Mucosa of rectum (tissue), 2 donors: ENCODE data around the gene RELCH.

Experiments
- H3K27ac ChIP-seq, 2 donors: one replicate each; pipeline ENCODE4 v1.7.0; 2013; ENCODE audit warnings: inconsistent platforms in 2 of 2, low read depth in 2 of 2, low read length in 2 of 2
- H3K27me3 ChIP-seq, 2 donors: one replicate each; pipeline ENCODE4 v1.7.0; 2013; ENCODE audit warnings: low read length in 2 of 2; ENCODE audit not compliant: control insufficient read depth in 2 of 2, insufficient read depth in 2 of 2
- H3K36me3 ChIP-seq, 2 donors: one replicate each; pipeline ENCODE4 v1.7.0; 2013; ENCODE audit warnings: low read length in 2 of 2; ENCODE audit not compliant: control insufficient read depth in 2 of 2, insufficient read depth in 2 of 2
- H3K4me1 ChIP-seq, 2 donors: one replicate each; pipeline ENCODE4 v1.7.0; 2013; ENCODE audit warnings: low read length in 2 of 2, mild to moderate bottlenecking in 1 of 2; ENCODE audit not compliant: control insufficient read depth in 2 of 2, insufficient read depth in 2 of 2
- H3K4me3 ChIP-seq, 2 donors: one replicate each; pipeline ENCODE4 v1.7.0; 2013; ENCODE audit warnings: low read length in 2 of 2
- H3K9ac ChIP-seq, 2 donors: one replicate each; pipeline ENCODE4 v1.7.0; 2013; ENCODE audit warnings: low read length in 2 of 2, low read depth in 1 of 2, mild to moderate bottlenecking in 1 of 2
- H3K9me3 ChIP-seq, 2 donors: one replicate each; pipeline ENCODE4 v1.7.0; 2013; ENCODE audit warnings: low read length in 2 of 2; ENCODE audit not compliant: control insufficient read depth in 2 of 2
- donor health status: healthy.
- donor health status: Normal muscosa, but diverticular disease.

Gene RELCH

DNA sequence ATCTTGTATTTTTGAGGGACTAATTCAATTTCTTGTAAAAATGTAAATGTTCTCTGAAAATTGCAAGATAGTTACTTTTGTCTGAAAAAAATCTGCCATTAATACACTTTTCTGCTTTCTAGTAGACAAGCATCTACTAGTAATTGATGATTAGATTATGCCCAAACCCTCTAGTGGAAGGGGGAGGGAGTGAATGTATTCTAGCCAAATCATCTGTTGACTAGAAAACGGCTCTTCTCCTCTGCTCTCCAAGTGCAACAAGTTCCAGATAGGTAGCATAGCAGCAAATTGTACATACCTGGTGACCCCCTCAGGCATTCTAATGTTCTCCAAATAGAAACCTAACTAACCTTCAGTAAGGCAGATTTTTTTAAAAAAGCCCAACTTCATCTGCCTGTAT, 58.6 kb downstream of the RELCH start:
- Histone ChIP-seq H3K27me3 (no peaks in the 10 kb centered on the region), H3K9ac (no peak overlapping the region), H3K4me3 (no peak overlapping the region), H3K4me1 (no peaks in the 10 kb centered on the region), H3K27ac (no peak overlapping the region), H3K9me3 (no peaks in the 10 kb centered on the region), H3K36me3 (peaks cover 19 to 22% of the 10 kb centered on the region in 2 donors)

GRCh38 chr18:62248313-62248712, 61.3 kb downstream of the RELCH start:
- H3K4me3 ChIP-seq: no peak overlapping the region
- H3K27ac ChIP-seq: no peak overlapping the region
- no peak overlapping the region for H3K9ac ChIP-seq
- H3K4me1 ChIP-seq: no peaks in the 10 kb centered on the region
- peaks cover 17 to 19% of the 10 kb centered on the region in 2 donors for H3K36me3 ChIP-seq
- H3K9me3 ChIP-seq: no peaks in the 10 kb centered on the region
- H3K27me3 ChIP-seq: no peaks in the 10 kb centered on the region

DNA sequence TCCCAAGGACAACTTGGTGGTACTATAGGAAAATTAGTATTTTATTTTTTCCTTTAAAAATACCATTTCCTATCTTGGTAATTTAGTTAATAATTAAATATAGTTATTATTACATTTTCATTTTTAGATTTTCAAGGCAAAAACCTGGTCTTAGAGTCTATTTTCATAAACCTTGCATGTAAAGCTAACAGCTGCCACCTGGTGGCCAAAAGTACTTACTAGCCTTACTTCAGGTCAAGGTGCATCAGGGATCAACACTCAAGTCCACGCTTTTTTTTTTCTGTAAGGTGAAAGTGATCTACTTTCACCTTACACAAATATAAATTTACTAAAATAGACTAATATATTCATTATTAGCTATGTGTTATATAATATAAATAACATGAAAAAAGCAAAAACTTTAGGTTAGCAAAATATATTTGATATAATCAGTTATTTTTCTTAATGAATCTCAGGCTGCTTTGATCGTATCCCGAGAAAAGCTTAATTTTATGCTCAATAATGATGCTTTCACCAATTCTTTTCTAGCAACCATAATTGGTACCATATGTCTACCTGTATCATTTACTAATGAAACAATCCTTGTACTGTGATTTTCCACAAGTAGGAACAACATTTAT, 62.5 kb downstream of the RELCH start:
- Histone ChIP-seq H3K27me3 (no peaks in the 10 kb centered on the region), H3K4me3 (no peak overlapping the region), H3K27ac (no peak overlapping the region), H3K9ac (no peak overlapping the region), H3K36me3 (peaks cover 16 to 19% of the 10 kb centered on the region in 2 donors), H3K9me3 (no peaks in the 10 kb centered on the region), H3K4me1 (no peaks in the 10 kb centered on the region)

DNA sequence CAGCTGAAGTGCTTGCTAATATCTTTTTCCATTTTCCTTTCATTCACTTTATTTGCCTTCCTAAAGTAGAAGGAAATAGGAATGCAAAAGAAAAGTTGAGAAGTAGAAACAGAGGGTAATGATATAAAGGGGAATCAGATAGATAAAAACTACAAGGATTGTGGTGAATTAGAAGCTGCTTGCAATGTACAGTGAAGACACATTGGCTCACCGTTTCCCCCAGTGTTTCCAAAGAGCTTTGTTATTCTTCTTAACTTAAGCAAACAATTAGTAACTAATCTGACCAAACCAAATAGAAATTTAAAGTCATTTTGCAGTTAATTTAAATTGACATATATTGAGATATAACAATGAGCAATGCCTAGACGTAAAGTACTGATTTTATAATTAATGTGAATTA, 63.4 kb downstream of the RELCH start:
- H3K4me3 ChIP-seq: no peak overlapping the region
- no peak overlapping the region for H3K9ac ChIP-seq
- no peaks in the 10 kb centered on the region for H3K4me1 ChIP-seq
- H3K27ac ChIP-seq: no peak overlapping the region
- no peaks in the 10 kb centered on the region for H3K27me3 ChIP-seq
- no peaks in the 10 kb centered on the region for H3K9me3 ChIP-seq
- H3K36me3 ChIP-seq: peaks cover 16 to 24% of the 10 kb centered on the region in 2 donors

GRCh38 chr18:62258093-62258492, 71.0 kb downstream of the RELCH start:
- H3K36me3 ChIP-seq: peaks cover 46 to 53% of the 10 kb centered on the region in 2 donors
- no peak overlapping the region for H3K9ac ChIP-seq

DNA sequence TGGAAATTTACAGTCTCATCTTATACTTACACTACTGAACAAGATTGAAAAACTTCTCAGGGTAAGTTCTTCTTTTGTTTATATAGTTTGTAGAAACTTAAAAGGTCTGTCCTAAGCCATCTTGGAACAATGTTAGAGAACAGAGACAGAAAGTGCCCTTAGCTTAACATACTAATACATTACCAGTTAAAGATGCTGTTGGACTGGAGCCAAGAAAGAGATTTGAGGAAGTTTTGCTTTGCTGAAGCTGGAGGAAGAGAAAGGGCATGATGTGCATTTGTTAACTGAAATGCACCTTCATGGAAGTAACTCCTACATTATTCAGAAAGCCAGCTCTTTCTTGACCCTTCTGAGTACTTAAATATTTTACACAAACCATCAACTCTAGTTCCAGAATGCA, 71.6 kb downstream of the RELCH start:
- Histone ChIP-seq H3K27me3 (no peaks in the 10 kb centered on the region), H3K27ac (no peak overlapping the region), H3K4me1 (peaks cover 0 to 3% of the 10 kb centered on the region in 2 donors), H3K4me3 (no peak overlapping the region), H3K9ac (no peak overlapping the region), H3K9me3 (no peaks in the 10 kb centered on the region), H3K36me3 (peaks cover 46 to 54% of the 10 kb centered on the region in 2 donors)

More at GRCh38 chr18:62258093-62258492, 71.0 kb downstream of the RELCH start:
- Histone ChIP-seq H3K9me3 (no peaks in the 10 kb centered on the region), H3K4me1 (peaks cover 0 to 3% of the 10 kb centered on the region in 2 donors), H3K27me3 (no peaks in the 10 kb centered on the region), H3K27ac (no peak overlapping the region), H3K4me3 (no peak overlapping the region)

- Histone ChIP-seq H3K36me3 (peaks cover 48 to 64% of the 10 kb centered on the region in 2 donors), H3K27me3 (no peaks in the 10 kb centered on the region), H3K9me3 (no peaks in the 10 kb centered on the region), H3K9ac (no peak overlapping the region), H3K4me3 (no peak overlapping the region), H3K27ac (no peak overlapping the region), H3K4me1 (peaks cover 0 to 3% of the 10 kb centered on the region in 2 donors)
Measured at GRCh38 chr18:62262061-62262460, 75.0 kb downstream of the RELCH start.

- Histone ChIP-seq H3K36me3 (peaks cover 42 to 64% of the 10 kb centered on the region in 2 donors), H3K4me1 (peaks cover 0 to 3% of the 10 kb centered on the region in 2 donors), H3K27me3 (no peaks in the 10 kb centered on the region), H3K27ac (no peak overlapping the region), H3K9ac (no peak overlapping the region), H3K4me3 (no peak overlapping the region), H3K9me3 (no peaks in the 10 kb centered on the region)
Measured at GRCh38 chr18:62264984-62265383, 77.9 kb downstream of the RELCH start.

DNA sequence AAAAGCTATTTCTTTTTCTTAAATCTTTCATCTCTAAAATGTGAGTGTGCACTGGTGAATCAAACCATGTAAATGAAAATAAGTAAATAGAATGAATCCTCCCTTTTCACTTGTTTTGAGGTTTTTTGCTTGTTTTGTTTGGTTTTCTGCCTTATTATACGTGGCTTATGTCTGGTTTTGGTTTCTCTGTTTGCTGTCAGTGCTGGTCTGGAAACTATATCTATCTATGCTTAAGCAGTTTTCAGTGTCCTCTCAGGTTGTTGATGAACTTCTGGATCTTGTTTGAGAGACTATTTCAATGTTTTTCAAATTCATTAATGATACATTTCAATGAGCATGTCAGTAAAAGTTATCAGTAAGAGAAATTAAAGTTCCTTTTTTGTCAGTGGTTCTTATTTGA, 90.0 kb downstream of the RELCH start:
- H3K4me3 ChIP-seq: no peak overlapping the region
- no peaks in the 10 kb centered on the region for H3K4me1 ChIP-seq
- no peak overlapping the region for H3K27ac ChIP-seq
- H3K27me3 ChIP-seq: no peaks in the 10 kb centered on the region
- H3K36me3 ChIP-seq: peaks cover 29 to 32% of the 10 kb centered on the region in 2 donors
- H3K9me3 ChIP-seq: no peaks in the 10 kb centered on the region
- no peak overlapping the region for H3K9ac ChIP-seq

DNA sequence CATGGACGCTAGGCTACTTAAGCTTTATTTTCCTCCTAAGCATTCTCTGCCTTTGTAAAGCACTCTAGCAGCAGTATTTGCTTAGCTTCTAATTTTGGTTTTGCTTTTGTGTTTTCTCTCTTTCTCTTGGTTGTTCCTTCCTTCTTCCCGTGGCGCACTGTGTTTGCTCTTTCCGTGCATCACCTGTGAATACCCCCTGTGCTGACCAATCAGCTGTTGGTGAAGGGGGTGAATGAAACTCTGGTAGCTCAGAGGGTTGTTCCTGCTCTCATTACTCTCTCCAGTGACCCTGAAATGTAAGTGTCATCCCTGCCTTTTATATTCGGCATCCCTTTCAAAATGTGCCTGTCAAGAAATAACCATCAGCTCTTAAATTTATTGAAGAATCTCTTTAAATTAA, 92.5 kb downstream of the RELCH start:
- H3K4me3 ChIP-seq: no peak overlapping the region
- H3K9me3 ChIP-seq: no peaks in the 10 kb centered on the region
- no peak overlapping the region for H3K9ac ChIP-seq
- H3K36me3 ChIP-seq: peaks cover 33 to 42% of the 10 kb centered on the region in 2 donors
- no peak overlapping the region for H3K27ac ChIP-seq
- H3K27me3 ChIP-seq: no peaks in the 10 kb centered on the region
- H3K4me1 ChIP-seq: no peaks in the 10 kb centered on the region
